Stimulated activated CD8-positive, alpha-beta memory T cell treated with anti-CD3 and anti-CD28 coated beads, Interleukin-2, amount 100 ng/mL, for 1 hour (primary cell): ENCODE data around the gene NTPCR.
"Not testable (repeated sequence)": the region's sequence is repeated elsewhere in the genome, so short reads cannot be mapped to it uniquely, and the experiment has no call there.

Source experiments
- DNase-seq, 2 donors: peaks; one replicate each; pipeline ENCODE4 v3.0.0-alpha.2; 2020; ENCODE audit warnings: low read depth in 2 of 2

NTPCR gene

DNA sequence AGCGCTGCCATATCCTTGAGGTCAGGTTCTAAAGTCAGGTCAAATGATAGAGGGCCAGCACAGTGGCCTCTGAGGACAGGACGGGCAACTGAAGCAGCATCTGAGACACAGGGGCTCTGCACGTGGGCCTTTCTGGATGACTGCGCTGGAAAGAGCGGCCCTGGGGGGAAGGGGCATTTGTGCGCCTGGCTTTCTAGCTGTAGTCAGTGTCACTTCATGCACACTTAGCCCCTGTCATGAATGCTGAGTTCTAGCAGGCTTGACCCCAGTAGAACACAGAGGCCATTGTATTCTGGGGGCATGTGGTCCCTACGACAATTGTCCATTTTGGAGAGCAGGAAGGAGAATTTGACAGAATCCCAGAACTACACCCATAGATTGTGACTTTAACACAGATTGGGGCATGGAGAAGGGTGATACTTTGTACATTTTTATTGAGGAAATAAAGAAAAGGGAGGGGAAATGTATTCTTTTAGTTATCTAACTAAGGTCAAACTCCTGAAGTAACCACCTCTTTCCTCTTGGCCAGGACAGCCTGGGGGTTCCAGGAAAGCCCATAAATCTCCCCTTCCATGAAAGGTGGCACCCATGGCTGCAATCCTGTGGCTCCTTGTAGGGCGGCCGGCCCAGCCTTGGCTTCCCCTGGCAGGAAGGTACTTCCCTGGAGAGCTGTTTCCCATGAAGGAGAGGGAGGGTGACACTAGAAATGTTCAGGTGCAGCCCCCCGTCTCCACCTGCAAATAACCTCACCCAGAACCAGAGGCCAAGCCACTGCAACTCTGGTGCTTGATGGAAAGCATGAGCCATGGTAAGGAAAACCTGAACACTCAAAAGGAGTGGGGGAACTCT is 34.4 kb downstream of the NTPCR start:
- DNase-seq: no peak

DNA sequence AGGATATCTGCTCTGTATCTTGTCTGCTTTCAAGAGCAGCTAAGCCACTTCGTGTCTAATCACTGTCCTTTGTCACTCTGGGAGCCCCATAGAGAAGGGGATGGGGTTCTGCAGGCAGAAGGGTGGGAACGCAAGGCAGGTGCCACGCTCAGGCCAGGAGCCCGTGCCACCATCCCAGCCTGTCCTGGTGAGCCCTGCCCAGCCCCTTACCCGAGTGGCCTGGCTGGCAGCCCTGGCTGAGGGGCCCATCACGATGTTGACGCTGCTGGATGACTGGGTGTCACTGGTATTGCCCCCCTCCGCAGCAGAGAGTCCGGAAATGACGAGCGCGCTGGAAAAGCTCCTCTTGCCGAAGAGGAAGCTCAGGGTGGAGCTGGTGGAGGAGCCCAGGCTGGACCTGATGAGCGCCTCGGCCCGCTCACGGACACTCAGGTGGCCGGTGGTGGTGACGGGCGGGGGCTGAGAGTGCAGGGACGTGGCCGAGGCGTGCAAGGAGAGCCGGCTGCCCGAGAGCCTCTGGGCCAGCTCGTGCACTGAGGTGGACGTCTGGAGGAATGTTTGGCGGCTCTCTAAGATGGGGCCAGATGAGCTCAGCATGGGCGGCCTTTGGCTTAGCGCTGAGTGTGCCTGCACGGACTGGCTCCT is 35.6 kb downstream of the NTPCR start:
- DNase-seq: no peak

- no peak for DNase-seq
These were observed 36.1 kb downstream of the NTPCR start for GRCh38 chr1:232986527-232986922.

DNA sequence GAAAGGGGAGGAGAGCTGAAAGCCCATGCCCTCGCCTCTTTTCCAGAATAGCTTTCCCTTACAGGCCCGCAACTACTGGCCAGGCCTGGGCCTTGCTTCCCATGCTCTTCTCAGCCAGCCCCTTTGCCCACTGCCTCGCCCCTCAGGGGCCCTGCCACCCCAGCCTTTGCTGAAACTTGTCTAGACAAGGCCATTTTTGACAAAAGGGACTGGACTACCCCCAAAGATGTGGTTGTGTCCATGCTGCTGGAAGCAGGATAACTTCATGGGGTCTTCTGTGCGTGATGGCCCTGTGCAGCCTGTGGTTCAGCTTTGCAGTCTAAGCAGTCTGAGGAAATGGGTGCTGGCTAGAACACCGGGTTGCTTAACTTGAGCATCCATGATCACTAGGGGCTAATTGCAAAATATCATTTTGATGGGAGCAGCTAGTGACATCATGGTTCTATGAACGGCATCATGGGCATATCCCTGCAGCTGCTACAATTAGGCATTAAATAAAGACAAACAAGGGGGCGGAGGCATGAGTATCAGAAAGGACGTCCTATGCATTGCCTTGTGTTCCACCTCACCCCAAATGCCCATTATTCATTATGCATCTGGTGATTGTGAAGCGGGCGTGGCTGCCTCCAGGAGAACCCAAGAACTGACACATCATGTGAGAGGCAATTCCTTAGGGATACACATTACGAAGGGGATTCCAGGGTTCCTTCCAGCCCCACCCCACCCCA is 36.8 kb downstream of the NTPCR start:
- DNase-seq: no peak

DNA sequence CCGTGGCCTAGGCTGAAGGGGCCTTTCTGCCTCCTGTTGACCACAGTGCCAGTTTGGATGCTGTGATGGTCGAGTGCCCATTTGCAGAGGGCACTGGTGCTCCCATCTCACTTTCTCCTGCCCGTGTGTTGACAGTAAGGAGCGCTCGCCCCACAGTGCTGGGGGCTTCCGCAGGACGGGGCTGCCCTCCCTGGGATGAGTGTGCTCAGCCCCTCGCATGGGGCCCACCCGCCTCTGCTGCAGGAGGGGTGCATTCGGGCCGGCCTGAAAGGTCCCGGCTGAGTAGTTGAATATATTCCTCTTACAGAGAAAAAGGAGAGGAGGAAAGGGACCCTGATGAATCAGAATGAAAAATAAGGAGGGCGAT is 37.3 kb downstream of the NTPCR start:
- DNase-seq: no peak

DNA sequence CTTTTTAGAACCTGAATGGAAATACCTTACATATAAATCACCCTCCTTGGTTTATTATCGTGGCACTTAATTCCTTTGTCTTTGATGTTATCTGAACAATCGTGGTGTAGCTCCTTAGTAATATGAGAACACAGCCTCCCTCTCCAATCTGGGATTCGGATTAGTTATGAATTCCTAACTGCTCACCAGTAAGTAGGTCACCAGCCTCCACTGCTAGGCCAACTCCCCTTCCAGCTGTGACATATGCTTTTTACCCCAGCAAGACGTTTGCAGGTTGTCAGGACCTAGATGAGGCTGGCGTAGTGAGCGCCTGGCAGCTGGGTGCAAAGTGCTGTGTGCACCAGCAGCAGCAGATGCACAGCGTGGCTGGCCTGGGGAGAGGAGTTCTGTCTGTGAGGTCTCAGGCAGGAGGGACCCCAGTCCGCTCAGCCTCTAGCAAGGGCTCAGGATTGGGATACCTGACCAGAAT is 38.2 kb downstream of the NTPCR start:
- no peak for DNase-seq

DNA sequence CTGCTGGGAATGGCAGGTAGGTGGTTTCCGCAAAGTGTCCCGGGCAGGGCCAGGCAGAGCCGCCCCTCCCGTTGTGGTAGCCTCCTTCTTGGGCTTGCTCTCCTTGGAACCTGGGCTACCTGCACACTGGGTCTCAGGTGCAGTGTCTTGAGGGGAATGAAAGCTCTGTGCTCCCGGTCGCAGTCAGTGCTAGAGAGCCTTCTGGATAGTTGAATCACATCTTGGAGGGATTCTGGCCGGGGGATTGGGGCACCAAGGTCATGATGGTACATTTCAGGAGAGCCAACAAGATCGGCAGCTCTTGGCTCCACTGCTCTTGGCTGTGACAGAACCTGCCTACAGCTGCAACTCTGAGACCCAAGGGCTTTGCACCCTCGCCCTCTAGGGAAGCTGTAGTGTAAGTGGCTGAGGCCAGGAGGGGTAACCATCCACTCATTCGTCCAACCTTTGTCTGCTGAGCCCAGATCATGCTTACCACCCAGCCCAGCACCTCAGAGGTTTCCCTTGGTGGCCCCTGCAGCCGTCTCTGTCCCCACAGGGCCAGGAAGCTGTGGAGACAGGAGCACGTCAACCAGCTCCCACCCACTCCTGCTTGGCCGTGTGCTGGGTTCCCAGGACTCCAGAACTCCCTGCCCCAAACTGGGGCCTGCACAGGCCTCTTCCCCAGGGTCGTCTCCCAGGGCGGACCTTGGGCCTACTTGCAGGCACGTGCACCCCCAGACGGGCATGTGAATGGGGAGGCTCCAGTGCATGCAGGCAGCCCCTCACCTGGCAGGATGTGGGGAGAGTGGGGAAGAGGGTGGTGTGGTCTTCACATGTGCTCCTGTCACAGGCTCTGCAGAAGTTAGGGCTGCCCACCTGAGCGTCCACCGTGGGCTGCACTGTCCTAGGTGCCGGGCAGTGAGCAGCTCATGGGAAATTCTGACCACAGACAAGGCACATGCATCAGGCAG is 40.0 kb downstream of the NTPCR start:
- DNase-seq: no peak

GRCh38 chr1:232991238-232991637 is 40.8 kb downstream of the NTPCR start:
- no peak for DNase-seq

DNA sequence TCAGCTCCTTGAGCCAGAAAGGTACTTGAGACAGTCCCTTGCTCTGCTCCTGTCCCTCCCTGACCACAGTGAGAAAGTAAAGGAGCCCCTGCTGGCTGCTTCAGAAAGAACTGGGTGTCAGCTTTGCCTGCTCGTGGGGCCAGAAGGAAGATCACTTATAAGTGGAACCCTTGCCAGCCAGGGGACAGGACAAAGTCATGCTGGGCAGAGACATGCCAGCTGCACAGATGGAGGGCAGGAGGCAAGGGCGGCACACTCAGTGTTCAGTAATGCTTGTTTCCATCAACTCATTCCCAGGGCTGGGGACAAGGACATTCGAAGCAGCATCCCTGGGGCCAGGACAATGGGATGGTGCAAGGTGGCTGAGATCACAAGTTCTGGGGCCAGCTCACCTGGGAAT is 41.8 kb downstream of the NTPCR start:
- no peak for DNase-seq

- no peak for DNase-seq
These were observed 43.1 kb downstream of the NTPCR start for GRCh38 chr1:232993555-232993954.

- no peak for DNase-seq
These were observed 44.8 kb downstream of the NTPCR start for GRCh38 chr1:232995189-232995588.

GRCh38 chr1:232996143-232996542 is 45.7 kb downstream of the NTPCR start:
- DNase-seq: no peak

DNA sequence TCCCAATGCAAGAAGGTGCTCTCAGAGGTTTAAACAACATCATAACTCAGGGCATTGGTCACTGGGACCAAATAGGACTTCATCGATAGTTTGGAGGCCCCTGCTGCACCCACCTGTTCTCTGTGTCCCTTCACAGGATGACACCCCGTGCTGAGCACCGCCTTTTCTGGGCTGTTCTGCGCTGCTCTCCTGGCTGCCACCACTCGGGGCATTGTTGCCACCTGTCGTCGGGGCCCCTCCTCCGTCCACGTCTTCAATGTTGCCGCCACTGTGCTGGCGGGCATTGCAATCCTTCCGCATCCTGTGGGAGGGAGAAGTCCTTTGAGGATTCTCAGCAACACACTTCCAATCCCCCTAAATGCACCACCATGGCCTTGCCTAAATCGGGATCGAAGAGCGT is 47.7 kb downstream of the NTPCR start:
- DNase-seq: no peak

- no peak for DNase-seq
These were observed 48.2 kb downstream of the NTPCR start for GRCh38 chr1:232998646-232999045.

- no peak for DNase-seq
These were observed 49.7 kb downstream of the NTPCR start for GRCh38 chr1:232999956-233000625.

DNA sequence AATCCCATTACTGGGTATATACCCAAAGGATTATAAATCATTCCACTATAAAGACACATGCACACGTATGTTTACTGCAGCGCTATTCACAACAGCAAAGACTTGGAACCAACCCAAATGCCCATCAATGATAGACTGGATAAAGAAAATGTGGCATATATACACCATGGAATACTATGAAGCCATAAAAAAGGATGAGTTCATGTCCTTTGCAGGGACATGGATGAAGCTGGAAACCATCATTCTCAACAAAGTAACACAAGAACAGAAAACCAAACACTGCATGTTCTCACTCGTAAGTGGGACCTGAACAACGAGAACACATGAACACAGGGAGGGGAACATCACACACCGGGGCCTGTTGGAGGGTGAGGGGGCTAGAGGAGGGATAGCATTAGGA is 53.2 kb downstream of the NTPCR start:
- not testable (repeated sequence) for DNase-seq

DNA sequence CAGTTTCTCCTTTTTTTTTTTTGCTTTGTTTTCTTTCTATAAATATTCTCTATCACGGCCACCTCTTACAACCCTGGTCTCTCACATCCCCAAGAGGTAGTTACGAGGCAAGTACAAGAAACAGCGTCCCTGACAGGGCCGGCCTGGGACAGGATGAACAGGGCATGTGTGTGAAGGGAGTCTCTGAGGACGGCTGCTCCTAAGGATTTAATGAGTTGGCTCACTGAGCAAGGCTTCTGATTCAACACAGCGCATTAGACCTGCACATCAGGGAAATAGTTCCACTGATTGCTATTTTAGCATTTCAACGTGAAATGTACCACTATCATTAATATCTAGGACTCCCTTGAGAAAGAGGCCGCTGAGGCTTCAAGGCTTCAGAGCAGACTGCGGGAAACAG is 54.0 kb downstream of the NTPCR start:
- no peak for DNase-seq

DNA sequence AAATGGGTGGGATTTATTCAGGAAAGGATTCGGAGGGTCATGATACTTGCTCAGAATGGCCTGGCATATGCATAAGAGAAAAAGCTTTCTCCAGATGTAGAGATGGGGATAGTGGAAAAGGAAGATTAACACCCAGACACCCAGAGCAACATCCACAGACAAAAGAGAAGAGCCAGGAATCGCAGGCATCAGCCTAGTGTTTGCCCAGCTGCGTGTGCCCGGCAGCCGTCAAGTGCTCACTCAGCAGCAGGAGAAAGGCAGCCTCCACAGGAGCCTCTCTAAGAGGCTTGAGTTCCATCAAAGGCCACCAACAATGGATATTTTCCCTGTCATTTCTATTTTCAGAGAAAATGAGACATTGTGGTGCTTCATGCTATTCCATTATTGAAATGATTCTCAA is 54.7 kb downstream of the NTPCR start:
- DNase-seq: no peak

DNA sequence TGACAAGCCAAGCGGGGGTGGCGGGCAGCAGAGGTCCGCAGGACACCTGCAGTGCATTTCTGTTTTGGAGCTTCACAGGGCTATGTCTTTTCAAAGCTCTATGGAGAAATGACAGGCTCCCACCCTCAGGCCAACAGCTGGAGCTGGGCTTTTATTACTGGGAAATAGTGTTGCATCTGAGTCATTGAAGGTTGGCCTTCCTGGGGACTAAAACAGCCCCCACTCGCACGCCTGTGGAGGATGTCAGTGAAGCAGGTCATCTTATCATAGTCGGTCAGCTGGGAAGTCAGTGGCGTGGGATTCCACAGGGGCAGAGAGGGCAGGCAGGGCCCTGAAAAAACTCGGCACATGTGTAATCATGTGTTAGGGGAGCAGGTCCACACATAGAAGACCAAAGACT is 55.3 kb downstream of the NTPCR start:
- DNase-seq: no peak

GRCh38 chr1:233006108-233006507 is 55.7 kb downstream of the NTPCR start:
- no peak for DNase-seq

GRCh38 chr1:233006541-233006973 is 56.1 kb downstream of the NTPCR start:
- DNase-seq: no peak
